ENCODE results near the gene TCF20.

Gene TCF20

DNA sequence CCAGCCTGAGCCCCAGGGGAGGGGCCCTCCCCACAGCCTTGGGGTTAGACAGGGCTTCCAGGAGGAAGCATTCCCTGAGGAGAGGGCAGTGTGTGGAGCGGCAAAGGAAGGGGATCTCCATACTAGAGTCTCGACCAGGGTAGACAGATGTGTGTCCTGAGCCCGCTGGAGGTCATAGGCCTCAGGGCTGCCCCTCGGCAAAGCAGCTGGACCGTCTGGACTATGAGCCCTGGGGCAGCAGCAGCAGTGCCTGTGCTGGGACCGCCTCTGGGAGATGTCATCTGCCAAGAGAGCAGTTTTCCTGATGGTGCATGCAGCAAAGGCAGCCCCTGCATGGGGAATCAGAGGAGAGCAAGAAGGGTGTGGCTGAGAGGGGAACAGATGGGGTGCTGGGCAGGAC lies 20.8 kb upstream of the TCF20 start:
- H3K27ac ChIP-seq: no peak overlapping the region
- TF ChIP-seq, protein P1, sequence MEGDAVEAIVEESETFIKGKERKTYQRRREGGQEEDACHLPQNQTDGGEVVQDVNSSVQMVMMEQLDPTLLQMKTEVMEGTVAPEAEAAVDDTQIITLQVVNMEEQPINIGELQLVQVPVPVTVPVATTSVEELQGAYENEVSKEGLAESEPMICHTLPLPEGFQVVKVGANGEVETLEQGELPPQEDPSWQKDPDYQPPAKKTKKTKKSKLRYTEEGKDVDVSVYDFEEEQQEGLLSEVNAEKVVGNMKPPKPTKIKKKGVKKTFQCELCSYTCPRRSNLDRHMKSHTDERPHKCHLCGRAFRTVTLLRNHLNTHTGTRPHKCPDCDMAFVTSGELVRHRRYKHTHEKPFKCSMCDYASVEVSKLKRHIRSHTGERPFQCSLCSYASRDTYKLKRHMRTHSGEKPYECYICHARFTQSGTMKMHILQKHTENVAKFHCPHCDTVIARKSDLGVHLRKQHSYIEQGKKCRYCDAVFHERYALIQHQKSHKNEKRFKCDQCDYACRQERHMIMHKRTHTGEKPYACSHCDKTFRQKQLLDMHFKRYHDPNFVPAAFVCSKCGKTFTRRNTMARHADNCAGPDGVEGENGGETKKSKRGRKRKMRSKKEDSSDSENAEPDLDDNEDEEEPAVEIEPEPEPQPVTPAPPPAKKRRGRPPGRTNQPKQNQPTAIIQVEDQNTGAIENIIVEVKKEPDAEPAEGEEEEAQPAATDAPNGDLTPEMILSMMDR (conservative IDR thresholded peaks at IDR 0.05): no peak

DNA sequence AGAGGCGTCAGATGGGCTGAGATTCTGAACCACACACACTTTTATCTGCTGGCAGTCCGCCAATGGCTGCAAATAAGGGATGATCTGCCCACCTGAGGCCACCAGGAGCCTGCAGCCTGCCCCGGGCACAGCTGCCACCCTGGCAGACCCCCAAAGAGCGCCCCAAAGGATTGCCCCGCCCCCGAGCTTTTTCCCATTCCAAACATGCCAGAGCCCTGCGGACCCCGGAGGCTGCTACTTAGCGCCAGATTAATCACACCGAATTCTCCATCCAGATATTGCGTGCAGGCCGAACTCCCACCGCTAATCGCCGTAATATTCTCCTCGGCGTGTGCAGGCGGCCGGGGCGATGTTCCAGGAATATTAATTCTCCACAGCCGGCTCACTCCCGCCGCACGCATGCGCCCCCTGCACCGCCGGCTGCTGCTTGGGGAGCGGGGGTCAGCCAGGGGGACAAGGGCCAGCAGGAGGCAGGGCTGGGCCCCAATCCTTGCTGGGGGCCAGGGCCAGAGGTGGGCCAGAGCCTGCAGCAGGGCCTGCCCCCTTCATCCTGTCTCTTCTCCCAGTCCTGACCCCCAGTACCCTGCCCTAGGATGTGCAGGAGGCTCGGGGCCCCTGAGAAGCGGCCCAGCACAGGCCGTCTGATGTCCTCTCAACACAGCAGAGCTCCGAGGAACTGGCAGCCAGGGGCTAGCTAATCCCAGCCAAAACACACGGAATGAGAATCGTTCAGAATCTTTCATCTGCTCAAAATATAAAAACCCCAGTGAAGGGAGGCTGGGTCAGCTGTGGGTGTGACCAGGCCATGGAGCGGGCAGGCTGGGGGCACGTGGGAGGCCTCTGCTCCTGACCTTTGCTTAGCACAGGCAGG lies 19.5 kb upstream of the TCF20 start:
- H3K27ac ChIP-seq: no peak overlapping the region

DNA sequence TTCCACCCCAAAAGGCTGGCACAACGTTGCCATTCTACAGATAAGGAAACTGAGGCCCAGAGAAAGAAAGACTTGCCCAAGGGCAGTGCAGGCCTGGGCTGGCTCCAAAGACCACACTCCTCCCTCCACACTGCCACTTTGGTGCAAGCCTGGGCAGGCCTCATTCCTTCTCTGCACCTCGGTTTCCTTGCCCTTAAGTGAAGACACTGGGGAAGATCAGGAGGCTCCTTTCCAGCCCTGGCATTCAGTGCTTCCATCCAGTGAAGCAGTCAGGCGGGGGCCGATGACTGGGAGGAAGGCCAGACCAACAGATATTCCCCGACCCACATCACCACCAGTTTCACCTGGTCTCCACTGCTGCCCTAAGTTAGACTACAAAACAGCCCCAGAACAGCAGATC lies 18.3 kb upstream of the TCF20 start:
- TF ChIP-seq, protein P1 (conservative IDR thresholded peaks at IDR 0.05): no peak
- H3K27ac ChIP-seq: no peak overlapping the region

More for the DNA sequence above, 19.5 kb upstream of the TCF20 start:
- TF ChIP-seq, protein P1 (conservative IDR thresholded peaks at IDR 0.05): no peak

DNA sequence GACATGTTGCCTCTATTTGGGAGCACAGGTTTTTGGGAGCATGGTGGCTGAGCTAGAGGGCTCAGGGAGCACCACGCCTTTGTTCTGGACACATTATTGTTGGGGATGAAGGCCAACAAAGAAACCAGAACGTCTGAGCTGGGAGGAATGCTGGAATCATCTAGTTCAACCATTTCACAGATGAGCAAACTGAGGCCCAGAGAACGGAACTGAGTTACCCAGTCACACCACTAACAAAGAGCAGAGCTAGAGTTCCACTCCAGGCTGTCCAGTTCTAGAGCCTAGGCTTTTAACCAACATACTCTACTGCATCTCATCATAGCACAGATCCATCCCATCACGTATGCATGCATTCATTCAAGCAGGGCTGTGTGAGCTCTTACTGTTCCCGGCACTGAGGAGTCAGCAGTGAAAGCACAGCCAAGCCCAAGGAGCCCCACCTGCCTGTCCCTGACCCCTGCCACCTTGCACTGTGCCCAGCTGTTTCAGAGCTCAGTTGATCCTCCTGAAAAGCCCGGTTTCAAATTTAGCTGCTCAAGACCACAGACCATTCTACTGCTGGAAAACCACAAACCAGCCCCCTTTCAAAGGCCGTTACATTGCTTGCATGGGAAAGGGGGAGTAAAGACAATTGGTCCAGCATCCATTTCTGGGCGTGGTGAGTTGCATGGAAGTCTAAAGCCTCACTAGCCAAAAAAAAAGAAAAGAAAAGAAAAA lies 16.9 kb upstream of the TCF20 start:
- no peak overlapping the region for H3K27ac ChIP-seq
- TF ChIP-seq, protein P1 (conservative IDR thresholded peaks at IDR 0.05): no peak

DNA sequence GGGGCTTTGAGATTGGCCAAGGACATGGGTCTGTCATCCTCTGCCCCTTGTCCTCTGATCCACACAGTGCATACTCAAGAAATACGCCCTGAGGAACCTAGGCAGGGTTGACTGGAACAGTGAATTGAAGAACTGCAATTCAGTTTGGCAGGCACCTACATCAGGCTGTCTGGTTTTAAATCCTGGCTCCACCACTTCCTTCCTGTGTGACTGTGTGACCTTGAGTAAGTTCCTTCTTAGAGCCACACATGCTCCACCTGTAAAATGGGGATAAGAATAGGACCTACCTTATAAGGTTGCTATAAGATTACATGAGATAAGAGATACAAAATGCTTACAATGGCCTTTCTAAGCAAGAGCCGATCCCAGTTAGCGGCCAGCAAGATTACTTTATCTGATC lies 15.8 kb upstream of the TCF20 start:
- H3K27ac ChIP-seq: no peak overlapping the region
- TF ChIP-seq, protein P1 (conservative IDR thresholded peaks at IDR 0.05): no peak

DNA sequence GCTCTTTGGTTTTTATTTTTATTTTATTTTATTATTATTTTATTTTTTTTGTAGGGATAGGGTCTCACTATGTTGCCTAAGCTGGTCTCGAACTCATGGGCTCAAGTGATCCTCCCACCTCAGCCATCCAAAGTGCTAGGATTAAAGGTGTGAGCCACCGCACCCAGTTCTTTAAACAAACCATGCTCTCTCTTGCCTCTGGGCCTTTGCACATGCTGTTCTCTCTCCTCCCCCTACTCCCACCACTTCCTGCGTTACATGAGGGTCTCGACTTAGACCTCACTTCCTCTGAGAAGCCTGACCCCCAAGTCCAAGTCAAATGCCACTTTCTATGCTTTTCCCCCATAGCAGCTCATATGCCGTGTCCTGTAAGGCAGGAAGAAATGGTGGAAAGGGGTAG lies 15.2 kb upstream of the TCF20 start:
- no peak overlapping the region for H3K27ac ChIP-seq
- TF ChIP-seq, protein P1 (conservative IDR thresholded peaks at IDR 0.05): no peak

DNA sequence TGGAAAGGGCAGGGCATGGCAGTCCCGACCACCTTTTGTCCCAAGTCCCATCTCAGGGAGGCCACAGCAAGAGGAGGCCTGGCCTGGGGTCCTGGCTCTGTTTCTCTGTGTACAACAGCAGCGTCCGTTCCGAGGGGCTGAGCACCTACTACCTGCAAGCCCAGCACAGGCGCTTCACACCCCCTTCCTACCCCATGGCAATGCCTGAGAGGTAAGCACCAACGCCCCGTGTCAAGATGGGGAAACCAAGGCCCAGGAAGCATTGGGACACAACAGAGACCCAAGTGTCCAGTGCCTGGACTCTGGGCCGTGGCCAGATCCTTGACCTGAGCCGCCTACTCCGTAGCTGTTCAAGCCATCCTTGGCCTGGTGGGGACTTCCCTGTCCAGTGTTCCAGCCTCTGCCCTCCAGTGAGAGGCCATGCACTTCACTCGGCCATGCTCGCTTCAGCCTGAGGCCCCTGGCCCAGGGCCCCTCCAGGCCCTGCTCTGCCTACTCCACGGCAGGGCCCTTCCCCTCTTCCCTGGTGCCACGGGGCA lies 14.3 kb upstream of the TCF20 start:
- TF ChIP-seq, protein P1 (conservative IDR thresholded peaks at IDR 0.05): no peak
- no peak overlapping the region for H3K27ac ChIP-seq
